Endodermal cell (in vitro differentiated cells): ENCODE results near the gene LBH. TPM values are rescaled to one million over a fixed set of nuclear protein-coding genes. Genes with fewer than 3 reads are reported as not detected.

Experiments
- DNase-seq: peaks from one replicate; pipeline ENCODE4 v3.0.0-alpha.2; 2017
- H3K27ac ChIP-seq: 2 replicates; pipeline ENCODE4 v1.5.1; 2013; ENCODE audit warnings: mild to moderate bottlenecking, low read depth, low read length, moderate library complexity
- H3K27me3 ChIP-seq: 2 replicates; pipeline ENCODE4 v1.6.1; 2013; ENCODE audit warnings: mild to moderate bottlenecking, low read length, moderate library complexity; ENCODE audit not compliant: insufficient read depth, control insufficient read depth, poor library complexity, severe bottlenecking
- H3K36me3 ChIP-seq: 2 replicates; pipeline ENCODE4 v1.7.0; 2013; ENCODE audit warnings: mild to moderate bottlenecking, low read length, moderate library complexity; ENCODE audit not compliant: control insufficient read depth, insufficient read depth
- H3K4me1 ChIP-seq: one replicate; pipeline ENCODE4 v1.7.0; 2013; ENCODE audit warnings: low read length; ENCODE audit not compliant: control insufficient read depth, insufficient read depth
- H3K4me3 ChIP-seq: 2 replicates; pipeline ENCODE4 v1.5.1; 2013; ENCODE audit warnings: mild to moderate bottlenecking, low read length, moderate library complexity
- H3K9ac ChIP-seq: 2 replicates; pipeline ENCODE4 v1.6.1; 2013; ENCODE audit warnings: mild to moderate bottlenecking, low read length, moderate library complexity; ENCODE audit not compliant: poor library complexity, severe bottlenecking; ENCODE audit errors: extremely low read depth
- H3K9me3 ChIP-seq: 2 replicates; pipeline ENCODE4 v1.6.1; 2013; ENCODE audit warnings: mild to moderate bottlenecking, low read length, moderate library complexity; ENCODE audit not compliant: control insufficient read depth
- H3K27ac Mint-ChIP-seq: 2 replicates; pipeline ENCODE4 v1.8.0; 2020; ENCODE audit warnings: mixed read lengths
- H3K27me3 Mint-ChIP-seq: 2 replicates; pipeline ENCODE4 v1.8.0; 2021; ENCODE audit warnings: mild to moderate bottlenecking, mixed read lengths; ENCODE audit not compliant: insufficient read depth
- H3K36me3 Mint-ChIP-seq: 2 replicates; pipeline ENCODE4 v1.8.0; 2020; ENCODE audit warnings: low read depth, mixed read lengths
- H3K4me1 Mint-ChIP-seq: 2 replicates; pipeline ENCODE4 v1.8.0; 2020; ENCODE audit warnings: mixed read lengths
- H3K4me3 Mint-ChIP-seq: 2 replicates; pipeline ENCODE4 v1.8.0; 2020; ENCODE audit warnings: mild to moderate bottlenecking, moderate library complexity, mixed read lengths
- H3K9me3 Mint-ChIP-seq: 2 replicates; pipeline ENCODE4 v1.8.0; 2020; ENCODE audit warnings: mild to moderate bottlenecking, mixed read lengths
- CTCF ChIP-seq: fragments of 200-600 bp; sonication (generic); conservative IDR thresholded peaks from 2 replicates; pipeline ENCODE4 v1.5.0; 2021; ENCODE audit warnings: antibody characterized with exemption, mild to moderate bottlenecking
- WGBS, 2 experiments: methylation state at CpG; one replicate each; pipeline versions ENCODE4 v1.1.5 to v1.1.7; 2013; ENCODE audit warnings: missing lambda C conversion rate in 2 of 2, mixed read lengths in 1 of 2; ENCODE audit not compliant: insufficient coverage in 1 of 2, insufficient read length in 1 of 2; 5-methylcytosine and 5-hydroxymethylcytosine counted together
- total RNA-seq, 2 donors: library from RNA; stranded (reverse); fragmentation: NEBNext Ultra II Directional in 1 of 2; extraction: Animal tissue kit (Norgen Biotek cat#: 25700) in 1 of 2; gene quantifications; 2 replicates in 1 of 2; 3 replicates in 1 of 2; pipeline ENCODE4 v1.2.1, GENCODE V29; 2021

Gene LBH
- total RNA-seq, 2 donors from 2014 or later = 48.0 to 50.0 TPM

DNA sequence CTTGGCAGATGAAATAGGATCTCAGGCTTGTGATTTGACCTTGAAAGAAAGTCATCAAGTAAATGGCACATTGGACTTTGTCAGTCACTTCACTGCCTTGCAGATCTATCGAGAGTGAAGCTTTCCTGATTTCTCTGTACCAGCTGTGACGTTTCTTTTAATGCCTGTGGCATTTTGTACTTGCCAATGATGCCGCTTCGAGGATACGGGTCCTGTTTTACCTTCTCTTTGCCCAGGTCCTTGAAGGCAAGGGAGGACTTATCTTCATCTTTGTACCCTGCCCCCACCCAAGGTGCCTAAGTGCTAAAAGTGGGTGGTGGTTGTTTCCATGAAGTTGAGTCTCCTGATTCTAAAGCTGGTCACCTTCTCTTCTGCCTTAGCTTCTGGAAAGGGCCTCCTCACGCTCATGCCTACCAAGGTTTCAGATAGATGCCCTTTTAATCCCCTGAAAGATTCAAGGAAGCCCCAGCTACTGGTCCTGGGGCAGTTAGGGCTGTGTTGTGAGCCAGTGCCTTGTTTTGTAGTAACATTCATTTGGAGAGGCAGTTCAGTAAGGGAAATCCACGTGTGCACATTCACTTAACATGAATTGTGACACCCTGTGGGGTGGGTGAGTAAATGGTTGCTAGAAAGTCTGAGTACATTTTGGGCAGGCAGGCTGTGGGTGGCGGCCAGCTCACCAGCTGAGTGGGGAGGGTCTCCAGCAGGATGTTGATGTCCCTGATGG, 6.1 kb downstream of the LBH start:
- no peak for TF ChIP-seq CTCF
- peaks cover 47% of the 10 kb centered on the region for H3K4me1 Mint-ChIP-seq
- H3K27ac Mint-ChIP-seq = no peak overlapping the region
- H3K27me3 Mint-ChIP-seq = no peaks in the 10 kb centered on the region
- Histone ChIP-seq H3K27me3 (no peaks in the 10 kb centered on the region), H3K36me3 (peaks cover 64% of the 10 kb centered on the region), H3K9ac (no peak overlapping the region), H3K9me3 (no peaks in the 10 kb centered on the region), H3K4me1 (peaks cover 41% of the 10 kb centered on the region), H3K4me3 (no peak overlapping the region), H3K27ac (no peak overlapping the region)
- DNase-seq = no peak
- H3K36me3 Mint-ChIP-seq = peaks cover 47% of the 10 kb centered on the region
- H3K4me3 Mint-ChIP-seq = no peak overlapping the region
- no peaks in the 10 kb centered on the region for H3K9me3 Mint-ChIP-seq
- WGBS, 2 experiments = 93 to 95% methylated on average over 6 to 8 of the region's 8 CpGs

GRCh38 chr2:30237966-30238800, 6.8 kb downstream of the LBH start:
- Mint-ChIP-seq H3K9me3 (no peaks in the 10 kb centered on the region), H3K36me3 (peaks cover 52% of the 10 kb centered on the region), H3K27ac (no peak overlapping the region), H3K27me3 (no peaks in the 10 kb centered on the region), H3K4me3 (no peak overlapping the region), H3K4me1 (peaks cover 47% of the 10 kb centered on the region)
- WGBS, 2 experiments = 93 to 100% methylated on average over 4 to 13 of the region's 13 CpGs
- Histone ChIP-seq H3K27me3 (no peaks in the 10 kb centered on the region), H3K9me3 (no peaks in the 10 kb centered on the region), H3K4me1 (peaks cover 39% of the 10 kb centered on the region), H3K9ac (no peak overlapping the region), H3K36me3 (peaks cover 72% of the 10 kb centered on the region), H3K27ac (no peak overlapping the region), H3K4me3 (no peak overlapping the region)
- DNase-seq = no peak
- no peak for TF ChIP-seq CTCF

- Mint-ChIP-seq H3K27me3 (no peaks in the 10 kb centered on the region), H3K4me1 (peaks cover 39% of the 10 kb centered on the region), H3K9me3 (no peaks in the 10 kb centered on the region), H3K36me3 (peaks cover 54% of the 10 kb centered on the region), H3K27ac (peak overlapping the region; percentile 18), H3K4me3 (no peak overlapping the region)
- Histone ChIP-seq H3K4me1 (peaks cover 30% of the 10 kb centered on the region), H3K9me3 (no peaks in the 10 kb centered on the region), H3K27me3 (no peaks in the 10 kb centered on the region), H3K4me3 (no peak overlapping the region), H3K9ac (no peak overlapping the region), H3K36me3 (peaks cover 73% of the 10 kb centered on the region), H3K27ac (no peak overlapping the region)
- 80 to 86% methylated on average over 9 to 11 of the region's 11 CpGs for WGBS, 2 experiments
- TF ChIP-seq CTCF = peak; percentile 98
- peak; percentile 92 for DNase-seq
These were observed 8.1 kb downstream of the LBH start for GRCh38 chr2:30239308-30239985.
